HepG2 (cell line): ENCODE results near the gene MEF2B. TPM values are rescaled to one million over a fixed set of nuclear protein-coding genes. Genes with fewer than 3 reads are reported as not detected.

Experiments used
- ARNT ChIP-seq: fragments of 450-650 bp; IDR thresholded peaks from 2 replicates; pipeline ENCODE4 v1.6.1; 2017
- BRF2 ChIP-seq: sonication (generic); formaldehyde crosslinking; IDR thresholded peaks from 2 replicates; pipeline ENCODE4 v1.8.1; 2022; ENCODE audit warnings: mild to moderate bottlenecking, missing genetic modification reagents
- EED ChIP-seq: sonication (generic); formaldehyde crosslinking; IDR thresholded peaks from 2 replicates; pipeline ENCODE4 v1.5.0; 2020; ENCODE audit warnings: mild to moderate bottlenecking, missing genetic modification reagents
- ELF1 ChIP-seq: sonication (generic); formaldehyde crosslinking; IDR thresholded peaks from 2 replicates; pipeline ENCODE4 v1.4.0; 2020; ENCODE audit warnings: missing genetic modification reagents
- HNF4A ChIP-seq: sonication (generic); formaldehyde crosslinking; IDR thresholded peaks from 2 replicates; pipeline ENCODE4 v1.4.0; 2020; ENCODE audit warnings: missing genetic modification reagents
- KLF13 ChIP-seq: sonication (generic); formaldehyde crosslinking; IDR thresholded peaks from 2 replicates; pipeline ENCODE4 v1.4.0; 2020; ENCODE audit warnings: mild to moderate bottlenecking, missing genetic modification reagents
- POLR2G ChIP-seq: fragments of 200-400 bp; formaldehyde crosslinking; IDR thresholded peaks from 2 replicates; pipeline ENCODE4 v1.6.1; 2018; ENCODE audit warnings: mild to moderate bottlenecking, low read depth, low read length, moderate library complexity
- RFXAP ChIP-seq: sonication (generic); formaldehyde crosslinking; IDR thresholded peaks from 2 replicates; pipeline ENCODE4 v1.4.0; 2020; ENCODE audit warnings: missing genetic modification reagents, borderline replicate concordance
- SRY ChIP-seq: sonication (generic); formaldehyde crosslinking; IDR thresholded peaks from 2 replicates; pipeline ENCODE4 v1.8.0; 2022; ENCODE audit warnings: mild to moderate bottlenecking, missing genetic modification reagents
- TRIM22 ChIP-seq: fragments of 450-650 bp; IDR thresholded peaks from 2 replicates; pipeline ENCODE4 v1.6.1; 2017
- YEATS4 ChIP-seq: sonication (generic); formaldehyde crosslinking; IDR thresholded peaks from 2 replicates; pipeline ENCODE4 v1.4.0; 2020; ENCODE audit warnings: missing genetic modification reagents, borderline replicate concordance
- ZFP82 ChIP-seq: sonication (generic); formaldehyde crosslinking; IDR thresholded peaks from 2 replicates; pipeline ENCODE4 v1.5.1; 2020; ENCODE audit warnings: mild to moderate bottlenecking, missing genetic modification reagents, borderline replicate concordance
- ZMAT3 ChIP-seq: sonication (generic); formaldehyde crosslinking; conservative IDR thresholded peaks from 2 replicates; pipeline ENCODE4 v1.7.0; 2021; ENCODE audit warnings: missing genetic modification reagents
- ZNF33A ChIP-seq: sonication (generic); formaldehyde crosslinking; IDR thresholded peaks from 2 replicates; pipeline ENCODE4 v1.5.1; 2020; ENCODE audit warnings: missing genetic modification reagents, mild to moderate bottlenecking, moderate library complexity, borderline replicate concordance
- ZNF343 ChIP-seq: sonication (generic); formaldehyde crosslinking; IDR thresholded peaks from 2 replicates; pipeline ENCODE4 v1.4.0; 2020; ENCODE audit warnings: mild to moderate bottlenecking, missing genetic modification reagents
- ZNF432 ChIP-seq: sonication (generic); formaldehyde crosslinking; IDR thresholded peaks from 2 replicates; pipeline ENCODE4 v1.5.0; 2020; ENCODE audit warnings: missing genetic modification reagents, mild to moderate bottlenecking, borderline replicate concordance
- ZNF530 ChIP-seq: sonication (generic); formaldehyde crosslinking; IDR thresholded peaks from 2 replicates; pipeline ENCODE4 v1.5.0; 2020; ENCODE audit warnings: low read depth, mild to moderate bottlenecking, missing genetic modification reagents
- ZNF749 ChIP-seq: sonication (generic); formaldehyde crosslinking; IDR thresholded peaks from 2 replicates; pipeline ENCODE4 v1.8.0; 2022; ENCODE audit warnings: mild to moderate bottlenecking, missing genetic modification reagents, moderate library complexity, borderline replicate concordance
- ZNF770 ChIP-seq: sonication (generic); formaldehyde crosslinking; IDR thresholded peaks from 2 replicates; pipeline ENCODE4 v1.5.0; 2020; ENCODE audit warnings: mild to moderate bottlenecking, missing genetic modification reagents
- polyA plus RNA-seq, 8 experiments: library from polyadenylated mRNA; depleted of rRNA in 3 of 8; stranded (reverse) in 7 of 8; unstranded in 1 of 8; fragments of >200 nt; fragmentation: Illumina TruSeq in 4 of 8; extraction: Trizol in 4 of 8; gene quantifications; 2 replicates each; pipeline versions ENCODE4 v1.2.1 to v1.2.3, GENCODE V29; 2011 to 2016; ENCODE audit warnings: low read depth in 4 of 8, missing spikeins in 1 of 8, mixed read lengths in 1 of 8; ENCODE audit not compliant: insufficient read depth in 1 of 8
- total RNA-seq, 5 experiments: library from RNA; depleted of rRNA; stranded (reverse); fragments of >200 nt; fragmentation: Illumina TruSeq; extraction: Trizol; gene quantifications; 2 replicates each; pipeline ENCODE4 v1.2.3, GENCODE V29; 2016; ENCODE audit warnings: low read depth in 1 of 5
- TF ChIP-seq, protein P1 (sequence below): sonication (generic); formaldehyde crosslinking; IDR thresholded peaks from 2 replicates; pipeline ENCODE4 v1.5.1; 2020; ENCODE audit warnings: mild to moderate bottlenecking, missing genetic modification reagents
- TF ChIP-seq, protein P2 (sequence below): sonication (generic); formaldehyde crosslinking; IDR thresholded peaks from 2 replicates; pipeline ENCODE4 v1.8.0; 2022; ENCODE audit warnings: mild to moderate bottlenecking, missing genetic modification reagents, moderate library complexity

MEF2B gene
- total and polyA plus RNA-seq, 2 of the 13 experiments (the other 11 are each of a cell fraction or from before 2014, with no cell fraction given) = 1.2 to 1.7 TPM

DNA sequence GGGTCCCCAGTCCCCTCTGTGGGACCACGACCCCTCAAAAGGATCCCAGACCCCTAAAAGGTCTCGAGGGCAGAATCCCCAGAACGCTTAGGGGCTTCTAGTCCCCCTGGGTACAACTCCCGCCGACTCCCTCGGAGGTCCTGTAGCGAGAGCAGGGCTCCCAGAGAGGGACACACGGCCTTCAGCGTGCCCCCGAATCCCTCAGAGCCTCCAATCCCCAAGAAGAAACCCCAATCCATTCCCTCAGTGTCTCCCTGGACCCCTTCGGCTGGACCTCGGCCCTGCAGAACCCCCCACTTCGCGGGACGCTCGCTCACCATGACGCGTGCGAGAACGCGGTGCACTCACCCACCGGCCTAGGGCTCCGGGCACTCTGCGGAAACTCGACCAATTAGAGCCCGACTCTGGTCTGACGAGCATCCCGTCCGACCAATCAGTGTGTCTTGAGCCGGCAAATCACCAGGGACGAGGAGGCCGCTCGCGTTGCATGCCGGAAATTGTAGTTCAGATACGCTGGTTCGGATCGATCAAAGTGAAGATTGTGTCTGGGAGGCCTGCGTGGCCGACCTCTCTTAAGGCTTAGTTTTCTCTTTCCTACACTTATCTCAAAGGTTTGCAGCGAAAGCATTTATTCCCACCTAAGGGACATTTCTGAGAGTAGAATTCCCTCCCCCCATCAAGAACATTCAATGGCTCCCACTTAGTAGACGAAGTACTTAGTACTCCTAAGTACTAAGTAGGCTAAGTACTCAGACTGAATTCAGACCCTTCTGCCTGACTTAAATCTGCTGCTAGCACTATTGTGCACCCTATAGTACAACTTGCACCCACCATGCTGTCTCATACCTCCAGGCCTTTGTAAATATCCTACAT lies 31.7 kb downstream of the MEF2B start, which contains the start of gene TMEM161A (continued):
- peak; percentile 56; the same call in 1 of the 2 replicates for TF ChIP-seq ELF1 (CRISPR knock-in tag)
- TF ChIP-seq YEATS4 (CRISPR knock-in tag) = peak; percentile 64; the same call in 1 of the 2 replicates
- TF ChIP-seq ZNF432 (CRISPR knock-in tag) = no peak
- peak; percentile 91 for TF ChIP-seq POLR2G
- TF ChIP-seq ZNF343 (CRISPR knock-in tag) = no peak
- no peak for TF ChIP-seq ZNF33A (CRISPR knock-in tag)
- TF ChIP-seq TRIM22 = no peak
- TF ChIP-seq, protein P1, sequence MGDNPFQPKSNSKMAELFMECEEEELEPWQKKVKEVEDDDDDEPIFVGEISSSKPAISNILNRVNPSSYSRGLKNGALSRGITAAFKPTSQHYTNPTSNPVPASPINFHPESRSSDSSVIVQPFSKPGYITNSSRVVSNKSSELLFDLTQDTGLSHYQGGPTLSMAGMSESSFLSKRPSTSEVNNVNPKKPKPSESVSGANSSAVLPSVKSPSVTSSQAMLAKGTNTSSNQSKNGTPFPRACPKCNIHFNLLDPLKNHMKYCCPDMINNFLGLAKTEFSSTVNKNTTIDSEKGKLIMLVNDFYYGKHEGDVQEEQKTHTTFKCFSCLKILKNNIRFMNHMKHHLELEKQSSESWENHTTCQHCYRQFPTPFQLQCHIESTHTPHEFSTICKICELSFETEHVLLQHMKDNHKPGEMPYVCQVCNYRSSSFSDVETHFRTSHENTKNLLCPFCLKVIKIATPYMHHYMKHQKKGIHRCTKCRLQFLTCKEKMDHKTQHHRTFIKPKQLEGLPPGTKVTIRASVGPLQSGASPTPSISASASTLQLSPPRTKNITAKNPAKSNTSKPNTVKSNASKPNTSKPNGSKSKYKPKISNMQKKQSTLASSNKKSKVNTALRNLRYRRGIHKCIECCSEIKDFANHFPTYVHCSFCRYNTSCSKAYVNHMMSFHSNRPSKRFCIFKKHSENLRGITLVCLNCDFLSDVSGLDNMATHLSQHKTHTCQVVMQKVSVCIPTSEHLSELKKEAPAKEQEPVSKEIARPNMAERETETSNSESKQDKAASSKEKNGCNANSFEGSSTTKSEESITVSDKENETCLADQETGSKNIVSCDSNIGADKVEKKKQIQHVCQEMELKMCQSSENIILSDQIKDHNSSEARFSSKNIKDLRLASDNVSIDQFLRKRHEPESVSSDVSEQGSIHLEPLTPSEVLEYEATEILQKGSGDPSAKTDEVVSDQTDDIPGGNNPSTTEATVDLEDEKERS (CRISPR knock-in tag) = no peak; the same call in 1 of the 2 replicates
- no peak for TF ChIP-seq BRF2
- TF ChIP-seq, protein P2, sequence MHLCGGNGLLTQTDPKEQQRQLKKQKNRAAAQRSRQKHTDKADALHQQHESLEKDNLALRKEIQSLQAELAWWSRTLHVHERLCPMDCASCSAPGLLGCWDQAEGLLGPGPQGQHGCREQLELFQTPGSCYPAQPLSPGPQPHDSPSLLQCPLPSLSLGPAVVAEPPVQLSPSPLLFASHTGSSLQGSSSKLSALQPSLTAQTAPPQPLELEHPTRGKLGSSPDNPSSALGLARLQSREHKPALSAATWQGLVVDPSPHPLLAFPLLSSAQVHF (CRISPR knock-in tag) = no peak
- TF ChIP-seq SRY (CRISPR knock-in tag) = no peak
- TF ChIP-seq EED (CRISPR knock-in tag) = no peak
- TF ChIP-seq KLF13 (CRISPR knock-in tag) = no peak
- peak; percentile 35; the same call in 1 of the 2 replicates for TF ChIP-seq ZNF770 (CRISPR knock-in tag)
- TF ChIP-seq RFXAP (CRISPR knock-in tag) = peak; percentile 91
- no peak for TF ChIP-seq ZNF749 (CRISPR knock-in tag)
- TF ChIP-seq ZMAT3 (CRISPR knock-in tag) = 0 out of 2 replicates have a peak, but pooled peaks have one; percentile 86
- no peak for TF ChIP-seq ARNT
- TF ChIP-seq HNF4A = no peak
- TF ChIP-seq ZFP82 (CRISPR knock-in tag) = no peak
- TF ChIP-seq ZNF530 (CRISPR knock-in tag) = no peak
